Rectal smooth muscle tissue (tissue), 1 donor: ENCODE results near the gene POLR3GL.
A peak's percentile ranks its signal among the peaks of the same experiment; 100 is the strongest.

Experiments
- H3K27ac ChIP-seq: one replicate; pipeline ENCODE4 v1.7.0; 2013; ENCODE audit warnings: low read depth, low read length, inconsistent platforms
- H3K27me3 ChIP-seq: one replicate; pipeline ENCODE4 v1.7.0; 2013; ENCODE audit warnings: low read length; ENCODE audit not compliant: control insufficient read depth, insufficient read depth
- H3K36me3 ChIP-seq: one replicate; pipeline ENCODE4 v1.7.0; 2013; ENCODE audit warnings: low read length; ENCODE audit not compliant: control insufficient read depth, insufficient read depth
- H3K4me1 ChIP-seq: one replicate; pipeline ENCODE4 v1.7.0; 2013; ENCODE audit warnings: low read length; ENCODE audit not compliant: control insufficient read depth, insufficient read depth
- H3K4me3 ChIP-seq: one replicate; pipeline ENCODE4 v1.7.0; 2013; ENCODE audit warnings: low read length
- H3K9ac ChIP-seq: one replicate; pipeline ENCODE4 v1.7.0; 2013; ENCODE audit warnings: low read length

Gene POLR3GL

DNA sequence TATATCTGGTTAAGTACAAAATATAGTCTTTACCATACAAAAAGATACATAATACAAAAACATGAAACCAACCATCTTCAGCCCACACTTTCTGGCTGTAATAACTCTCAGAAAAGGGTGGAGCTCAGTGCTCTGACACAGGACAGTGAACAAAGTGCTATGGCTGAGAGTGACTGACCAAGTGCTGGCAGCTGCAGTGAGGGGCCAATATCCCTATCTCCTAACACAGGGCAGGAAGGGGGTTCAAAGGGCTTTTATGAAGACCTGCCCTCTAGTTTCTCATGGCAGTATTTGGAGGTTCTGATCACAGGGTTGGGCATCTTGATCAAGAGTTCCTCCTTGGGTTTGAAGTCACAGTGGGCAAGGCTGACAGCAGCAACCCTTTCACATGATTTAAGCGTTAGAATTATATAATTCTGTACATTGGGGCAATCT lies 28.0 kb downstream of the POLR3GL start:
- no peaks in the 10 kb centered on the region for H3K27me3 ChIP-seq
- peak overlapping the region; percentile 97 for H3K27ac ChIP-seq
- H3K4me3 ChIP-seq: peak overlapping the region; percentile 100
- peak overlapping the region; percentile 6 for H3K9ac ChIP-seq
- peaks cover 8% of the 10 kb centered on the region for H3K4me1 ChIP-seq
- H3K36me3 ChIP-seq: peaks cover 36% of the 10 kb centered on the region

DNA sequence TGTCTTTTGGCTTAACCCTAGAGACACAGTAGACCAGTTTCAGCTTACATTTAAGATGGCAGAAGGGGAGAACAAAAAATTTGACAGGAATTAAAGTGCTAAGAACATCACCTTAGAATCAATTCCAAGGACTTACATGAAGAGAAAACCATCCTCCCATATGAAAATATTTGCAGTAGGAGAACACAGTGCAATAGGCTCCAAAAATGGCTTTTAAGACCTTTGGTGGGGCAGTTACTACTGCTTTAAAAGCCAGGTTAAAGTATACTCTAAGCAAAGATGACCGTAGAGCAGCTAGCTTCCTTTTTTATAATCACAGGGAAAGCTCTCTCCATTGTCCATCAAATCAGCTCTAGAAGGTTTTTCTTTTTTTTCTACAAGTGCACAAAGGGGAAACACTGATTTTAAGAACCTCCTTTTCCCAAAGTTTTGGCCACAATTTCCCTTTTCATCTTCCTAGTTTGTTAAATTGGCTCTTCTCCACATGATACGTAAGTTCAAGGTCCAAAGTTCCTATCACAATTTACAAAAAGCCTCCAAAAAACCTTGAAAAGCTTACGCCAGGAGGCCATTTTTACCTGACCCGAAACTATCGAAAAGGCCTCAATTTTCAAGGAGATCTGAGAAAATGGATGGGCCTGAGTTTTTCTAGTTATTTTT lies 28.6 kb downstream of the POLR3GL start:
- H3K36me3 ChIP-seq: peaks cover 36% of the 10 kb centered on the region
- peaks cover 10% of the 10 kb centered on the region for H3K4me1 ChIP-seq
- H3K27ac ChIP-seq: peak overlapping the region; percentile 97
- peak overlapping the region; percentile 98 for H3K9ac ChIP-seq
- H3K27me3 ChIP-seq: no peaks in the 10 kb centered on the region
- H3K4me3 ChIP-seq: peak overlapping the region; percentile 100

DNA sequence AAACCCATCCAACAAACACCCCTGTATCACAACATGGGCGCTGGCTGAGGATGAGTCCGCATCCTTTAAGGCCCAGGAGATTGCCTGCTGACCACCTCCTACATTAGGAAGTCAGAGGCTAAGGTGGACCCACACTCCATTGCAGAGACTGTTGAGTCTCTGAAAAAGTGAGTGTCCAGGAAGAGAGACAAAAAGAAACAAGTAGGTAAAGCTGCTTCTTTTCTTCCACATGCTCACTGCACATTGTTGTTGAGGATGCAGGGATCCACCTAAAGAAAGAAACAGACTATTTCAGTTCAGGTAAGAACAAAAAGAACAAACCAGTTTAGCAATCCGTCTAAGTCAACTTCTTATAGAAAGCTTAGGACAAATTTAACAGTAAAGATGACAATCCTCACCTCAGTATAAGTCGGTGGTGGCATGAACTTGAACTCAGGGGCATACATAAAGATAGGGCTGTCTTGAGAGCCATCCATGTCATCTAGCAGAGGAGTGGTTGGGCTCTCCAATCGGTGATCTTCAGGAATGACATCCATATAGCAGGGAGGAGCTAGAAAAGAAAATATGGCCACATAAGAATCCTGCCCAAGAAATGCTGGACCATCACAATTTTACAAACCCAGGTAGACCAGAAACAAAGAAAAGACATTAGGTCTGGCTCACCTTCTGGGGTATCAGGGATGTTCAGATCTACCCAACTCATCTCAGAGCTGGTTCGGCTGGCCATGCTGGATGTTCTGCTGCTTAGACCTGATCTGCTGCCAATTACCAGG lies 29.3 kb downstream of the POLR3GL start:
- Histone ChIP-seq H3K36me3 (peaks cover 36% of the 10 kb centered on the region), H3K4me3 (peak overlapping the region; percentile 100), H3K27me3 (no peaks in the 10 kb centered on the region), H3K4me1 (peaks cover 16% of the 10 kb centered on the region), H3K27ac (peak overlapping the region; percentile 97), H3K9ac (peak overlapping the region; percentile 98)

DNA sequence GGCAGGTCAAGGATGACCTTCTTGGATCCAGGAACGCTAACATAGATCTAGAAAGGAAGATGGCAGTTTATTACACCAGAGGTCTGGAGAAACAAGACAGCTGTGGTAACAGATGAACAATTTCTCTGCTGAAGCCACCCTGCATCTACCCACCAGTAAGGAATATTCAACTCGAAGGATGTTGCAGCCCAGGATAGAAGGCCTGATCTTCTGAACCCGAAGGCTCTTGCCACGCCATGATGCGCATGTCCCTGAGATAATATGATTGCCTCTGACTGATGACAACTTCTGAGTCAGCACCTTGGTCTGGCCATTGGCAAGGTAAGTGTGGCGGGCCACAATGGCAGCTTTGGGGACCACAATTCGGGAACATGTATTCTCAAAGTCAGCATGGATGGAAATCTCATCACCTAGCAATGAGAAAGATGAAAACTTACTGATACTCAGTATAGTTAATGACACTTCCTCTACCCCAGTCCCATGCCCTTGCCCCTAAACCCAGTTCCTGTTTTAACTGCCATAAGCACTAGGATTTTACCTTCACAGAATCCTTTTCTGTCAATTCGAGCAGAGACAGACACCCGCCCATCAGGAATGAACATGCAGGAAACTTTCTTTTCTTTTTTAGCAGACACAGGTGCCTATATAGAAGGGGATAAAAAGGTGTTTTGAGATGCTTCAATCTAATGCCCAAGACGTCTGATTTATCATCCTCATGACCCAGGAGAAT lies 30.1 kb downstream of the POLR3GL start:
- Histone ChIP-seq H3K27me3 (no peaks in the 10 kb centered on the region), H3K4me3 (peak overlapping the region; percentile 100), H3K36me3 (peaks cover 36% of the 10 kb centered on the region), H3K27ac (peak overlapping the region; percentile 97), H3K9ac (peak overlapping the region; percentile 98), H3K4me1 (peaks cover 20% of the 10 kb centered on the region)

DNA sequence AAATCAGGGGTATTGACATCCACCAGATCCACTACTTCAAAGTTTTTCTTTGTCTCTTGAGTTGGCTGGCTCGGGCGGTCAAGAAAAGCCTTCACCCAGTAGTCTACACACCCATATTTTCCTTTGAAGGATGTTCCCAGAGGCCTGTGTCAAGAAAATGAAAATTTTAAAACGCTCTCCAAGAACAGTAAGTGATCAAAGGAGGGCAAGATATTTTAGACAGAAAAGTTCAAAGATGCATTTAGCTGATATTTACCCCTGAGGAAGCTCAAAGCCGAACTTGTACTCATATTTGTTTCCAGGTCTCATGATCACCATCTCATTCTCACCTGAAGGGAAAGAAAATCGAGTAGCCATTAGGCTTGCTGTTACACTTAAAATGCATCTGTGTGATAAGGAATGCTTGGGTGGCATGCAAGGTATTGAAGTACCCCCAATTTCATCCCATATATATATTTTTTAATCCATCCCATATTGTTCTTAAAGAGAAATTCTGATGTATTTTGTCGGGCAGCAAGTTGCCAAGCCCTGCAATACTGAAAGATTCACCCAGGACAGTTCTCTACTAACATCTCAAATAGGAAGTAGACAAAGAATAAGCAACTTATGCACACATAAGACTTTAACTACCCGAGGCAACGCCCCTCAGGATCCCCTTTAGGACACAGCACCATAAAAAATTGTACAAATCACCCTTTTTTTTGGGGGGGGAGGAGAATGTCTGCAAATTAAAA lies 30.8 kb downstream of the POLR3GL start:
- Histone ChIP-seq H3K36me3 (peaks cover 36% of the 10 kb centered on the region), H3K27ac (peak overlapping the region; percentile 97), H3K9ac (peak overlapping the region; percentile 98), H3K27me3 (no peaks in the 10 kb centered on the region), H3K4me3 (peak overlapping the region; percentile 100), H3K4me1 (peaks cover 24% of the 10 kb centered on the region)

DNA sequence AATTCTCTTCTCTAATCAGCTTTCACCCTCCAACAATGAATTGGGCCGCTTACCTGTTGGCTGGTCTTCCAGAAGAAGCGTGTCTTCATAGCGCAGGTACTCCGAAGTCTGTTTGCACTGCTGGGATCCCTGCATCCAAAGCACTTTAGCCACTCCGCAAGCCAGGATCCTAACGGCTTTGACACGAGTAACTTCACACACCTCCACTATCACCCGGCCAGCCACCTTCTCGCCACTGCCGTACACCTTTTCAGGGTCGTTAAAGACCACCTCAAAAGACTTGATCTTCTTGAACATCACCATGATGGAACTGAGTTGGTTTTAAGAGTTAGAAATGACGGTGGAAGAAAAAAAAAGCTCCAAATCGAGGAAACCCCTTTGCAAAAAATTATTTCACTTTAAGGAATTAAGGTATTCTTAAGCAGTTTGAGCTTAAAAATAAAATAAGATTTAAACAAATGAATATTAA lies 31.5 kb downstream of the POLR3GL start:
- Histone ChIP-seq H3K36me3 (peaks cover 36% of the 10 kb centered on the region), H3K9ac (peak overlapping the region; percentile 98), H3K27me3 (no peaks in the 10 kb centered on the region), H3K4me1 (peaks cover 24% of the 10 kb centered on the region), H3K4me3 (peak overlapping the region; percentile 100), H3K27ac (peak overlapping the region; percentile 97)

DNA sequence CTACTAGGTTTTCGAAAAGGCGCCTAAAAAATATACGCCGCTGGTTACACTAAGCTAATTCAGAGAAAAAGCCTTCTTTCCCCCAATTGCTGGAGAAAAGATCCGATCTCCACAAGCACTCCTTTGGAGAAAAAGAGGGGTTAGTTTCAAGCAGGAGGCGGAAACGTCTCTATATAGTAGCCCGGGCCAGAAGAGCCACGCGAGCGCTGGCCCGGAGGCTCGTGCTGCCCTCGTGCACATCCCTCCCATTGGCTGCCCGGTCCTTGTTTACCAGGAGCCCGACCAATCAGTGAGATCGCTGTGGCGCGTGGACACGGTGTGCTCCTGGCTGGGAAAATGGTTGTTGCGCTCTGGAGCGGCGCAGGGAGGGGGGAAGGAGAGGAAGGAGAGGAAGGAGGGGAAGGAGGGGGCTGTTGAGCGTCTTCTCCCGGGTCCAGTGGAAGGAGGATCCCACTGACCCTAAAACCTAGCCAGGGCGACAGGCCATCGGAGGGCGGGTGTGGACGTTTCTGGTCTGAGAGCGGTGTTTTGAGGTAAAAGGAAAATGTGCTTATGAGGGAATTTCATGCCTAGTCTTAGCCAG lies 32.0 kb downstream of the POLR3GL start, which contains the start of gene TXNIP:
TXNIP (minus strand) TSS at position 147 of the 583 bp plus-strand sequence. CDS start 313 bp downstream, outside the sequence.
- peaks cover 36% of the 10 kb centered on the region for H3K36me3 ChIP-seq

DNA sequence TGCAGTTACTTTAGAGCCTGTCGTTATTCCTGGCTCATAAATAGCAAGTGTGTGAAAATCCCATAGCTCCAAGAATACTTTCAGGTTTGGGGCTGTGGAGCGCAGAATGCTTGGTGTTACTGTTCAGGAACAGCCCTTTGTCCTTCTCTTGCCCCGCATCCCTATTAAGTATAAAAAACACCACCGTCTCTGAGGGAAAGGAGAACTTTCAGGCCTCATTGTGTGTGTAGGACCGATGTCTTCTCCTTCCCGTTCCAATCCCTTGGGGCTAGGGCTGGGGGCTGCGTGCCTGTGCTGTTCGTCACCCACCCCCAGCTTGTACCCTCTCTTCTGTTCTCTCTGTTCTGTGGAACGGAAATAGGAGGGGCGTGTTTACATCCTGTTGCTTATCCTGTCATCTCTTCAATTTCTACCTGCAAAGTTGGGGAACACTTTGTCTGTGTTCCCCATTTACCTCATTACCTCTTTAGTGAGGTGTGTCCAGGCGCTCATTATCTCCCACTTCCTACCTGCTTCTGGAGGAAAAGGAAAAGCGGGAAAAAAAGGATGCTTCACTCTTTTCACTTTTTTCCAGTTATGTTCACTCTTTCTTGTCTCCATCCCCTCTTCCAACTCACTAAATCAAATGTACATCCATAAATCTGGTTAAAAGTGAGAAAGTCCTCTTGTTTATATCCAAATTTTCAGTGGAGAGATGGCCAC lies 32.7 kb downstream of the POLR3GL start:
- Histone ChIP-seq H3K27ac (peak overlapping the region; percentile 94), H3K4me1 (peaks cover 24% of the 10 kb centered on the region), H3K9ac (peak overlapping the region; percentile 77), H3K36me3 (peaks cover 36% of the 10 kb centered on the region), H3K4me3 (peak overlapping the region; percentile 76), H3K27me3 (no peaks in the 10 kb centered on the region)

More for the DNA sequence above, 32.0 kb downstream of the POLR3GL start, which contains the start of gene TXNIP:
- no peaks in the 10 kb centered on the region for H3K27me3 ChIP-seq
- H3K4me3 ChIP-seq: peak within 1 kb of the TSS; percentile 100
- H3K4me1 ChIP-seq: peaks cover 24% of the 10 kb centered on the region
- H3K27ac ChIP-seq: peak within 1 kb of the TSS; percentile 97
- peak within 1 kb of the TSS; percentile 98 for H3K9ac ChIP-seq

DNA sequence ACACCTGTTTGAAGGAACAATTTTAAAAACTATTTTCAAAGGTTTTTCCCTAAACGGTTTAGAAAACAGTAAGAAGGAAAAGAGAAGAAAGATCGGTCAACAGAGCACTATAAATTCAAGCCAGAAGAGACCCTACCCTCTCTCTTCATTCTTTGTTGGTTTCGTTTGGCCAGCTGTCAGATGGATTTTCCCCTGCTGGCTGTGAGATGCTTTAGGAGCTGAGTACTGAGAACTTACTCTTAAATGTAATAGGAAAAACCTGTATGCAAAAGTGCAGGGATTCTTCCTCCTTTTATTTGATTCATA lies 33.2 kb downstream of the POLR3GL start:
- Histone ChIP-seq H3K4me1 (peaks cover 20% of the 10 kb centered on the region), H3K9ac (no peak overlapping the region), H3K27ac (peak overlapping the region; percentile 94), H3K27me3 (no peaks in the 10 kb centered on the region), H3K36me3 (peaks cover 33% of the 10 kb centered on the region), H3K4me3 (peak overlapping the region; percentile 76)

DNA sequence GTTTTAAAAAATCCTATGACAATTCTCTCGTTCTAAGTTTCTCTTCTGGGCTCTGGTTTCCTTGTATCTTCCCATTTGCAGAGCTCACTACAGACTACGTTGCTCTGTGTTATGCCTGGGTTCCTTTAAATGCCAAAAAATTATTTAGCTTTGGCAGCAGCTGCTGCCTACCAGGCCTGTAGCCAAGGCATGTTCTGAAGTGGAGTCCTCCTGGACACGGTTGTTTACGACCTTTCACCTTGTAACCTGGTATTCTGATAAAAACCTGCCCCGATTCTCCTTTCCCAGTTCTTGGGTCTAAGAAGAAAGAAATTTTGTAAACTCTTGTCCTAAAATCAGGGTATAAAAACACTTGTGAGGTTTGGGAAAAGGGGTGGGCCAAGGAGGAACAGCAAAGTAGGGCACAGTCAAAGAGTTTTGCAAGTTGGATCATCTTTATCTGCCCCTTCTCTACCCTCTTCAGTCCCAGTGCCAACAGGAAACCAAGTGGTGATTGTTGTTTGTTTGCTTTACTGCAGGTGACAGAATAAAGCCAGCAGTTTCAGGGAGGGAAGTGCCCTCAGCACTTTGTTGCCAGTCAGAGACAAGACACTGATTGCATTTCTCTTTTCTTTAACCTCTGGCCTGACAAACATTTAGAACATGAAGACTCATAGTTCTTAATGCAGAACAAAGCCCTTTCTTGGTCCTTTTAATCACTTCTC lies 35.0 kb downstream of the POLR3GL start:
- Histone ChIP-seq H3K27ac (peak overlapping the region; percentile 94), H3K27me3 (no peaks in the 10 kb centered on the region), H3K9ac (no peak overlapping the region), H3K4me1 (peaks cover 16% of the 10 kb centered on the region), H3K36me3 (peaks cover 15% of the 10 kb centered on the region), H3K4me3 (peak overlapping the region; percentile 7)

DNA sequence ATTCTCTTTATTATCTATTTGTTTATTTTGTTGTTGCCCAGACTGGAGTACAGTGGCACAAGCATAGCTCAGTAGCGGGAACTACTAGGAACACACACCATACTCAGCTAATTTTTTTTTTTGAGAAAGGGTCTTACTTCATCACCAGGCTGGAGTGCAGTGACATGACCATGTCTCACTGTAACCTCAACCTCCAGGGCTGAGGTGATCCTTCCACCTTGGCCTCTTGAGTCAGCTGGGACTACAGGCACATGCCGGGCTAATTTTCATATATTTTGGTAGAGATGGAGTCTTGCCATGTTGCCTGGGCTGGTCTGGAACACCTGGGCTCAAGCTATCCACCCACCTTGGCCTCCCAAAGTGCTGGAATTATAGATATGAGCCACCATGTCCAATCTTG lies 37.2 kb downstream of the POLR3GL start:
- Histone ChIP-seq H3K9ac (no peak overlapping the region), H3K4me1 (peaks cover 16% of the 10 kb centered on the region), H3K27me3 (no peaks in the 10 kb centered on the region), H3K27ac (no peak overlapping the region), H3K4me3 (no peak overlapping the region), H3K36me3 (no peaks in the 10 kb centered on the region)
